ENCODE data around the gene WNT11. TPM values are rescaled to one million over a fixed set of nuclear protein-coding genes. Genes with fewer than 3 reads are reported as not detected.

WNT11 gene
- total RNA-seq: 10 to 100 TPM in 1 of 4 donors, 1 to 10 TPM in 3; 4.2 to 11.4 (median 7.4) TPM

GRCh38 chr11:76206327-76207081, at the start of gene WNT11:
WNT11 (minus strand) TSS chr11:76206502; CDS start chr11:76206407, 95 bp downstream.
- DNase-seq (ENCODE audit: low spot score in 2 of 2): peak in 1 of 2 donors; percentile 92
- H3K4me3 ChIP-seq (ENCODE audit: low read depth, poor library complexity, severe bottlenecking): peak within 1 kb of the TSS; percentile 31
- intact Hi-C loops (cut with DNase I; ENCODE audit: low total_unique reads): no loop called here
- no peak for TF ChIP-seq POLR2A (IDR thresholded peaks at IDR 0.05)
- no peak for TF ChIP-seq CTCF (IDR thresholded peaks at IDR 0.05)
- WGBS, 2 donors: 0% methylated on average over 27 to 46 of the region's 80 CpGs

- intact Hi-C loops (cut with DNase I; ENCODE audit: low total_unique reads): no loop called here
- no peak overlapping the region for H3K4me3 ChIP-seq (ENCODE audit: low read depth, poor library complexity, severe bottlenecking)
- DNase-seq (ENCODE audit: low spot score in 2 of 2): no peak
- TF ChIP-seq POLR2A (IDR thresholded peaks at IDR 0.05) (no peak), CTCF (IDR thresholded peaks at IDR 0.05) (no peak)
- 86 to 91% methylated on average over 7 to 9 of the region's 9 CpGs for WGBS, 2 donors
Observed at GRCh38 chr11:76253416-76253815, 47.1 kb upstream of the WNT11 start.

GRCh38 chr11:76252631-76253070, 46.3 kb upstream of the WNT11 start:
- 67 to 78% methylated on average over 9 of the region's 9 CpGs for WGBS, 2 donors
- TF ChIP-seq POLR2A (IDR thresholded peaks at IDR 0.05) (no peak), CTCF (IDR thresholded peaks at IDR 0.05) (no peak)
- no peak overlapping the region for H3K4me3 ChIP-seq (ENCODE audit: low read depth, poor library complexity, severe bottlenecking)
- intact Hi-C loops (cut with DNase I; ENCODE audit: low total_unique reads): no loop called here
- no peak for DNase-seq (ENCODE audit: low spot score in 2 of 2)

- no peak for TF ChIP-seq CTCF (IDR thresholded peaks at IDR 0.05)
- no peak for TF ChIP-seq POLR2A (IDR thresholded peaks at IDR 0.05)
- peak; percentile 42 to 83 for DNase-seq (ENCODE audit: low spot score in 2 of 2)
- 18 to 53% methylated on average over 2 of the region's 2 CpGs for WGBS, 2 donors
- H3K4me3 ChIP-seq (ENCODE audit: low read depth, poor library complexity, severe bottlenecking): no peak overlapping the region
- intact Hi-C loops (cut with DNase I; ENCODE audit: low total_unique reads): loop anchor here (2.0 kb wide), 1 partner anchor 45 kb away; no protein-coding TSS in a partner anchor
Observed at GRCh38 chr11:76251576-76251975, 45.3 kb upstream of the WNT11 start.

- DNase-seq (ENCODE audit: low spot score in 2 of 2): no peak
- no peak overlapping the region for H3K4me3 ChIP-seq (ENCODE audit: low read depth, poor library complexity, severe bottlenecking)
- WGBS, 2 donors: 53 to 100% methylated on average over 1 to 3 of the region's 3 CpGs
- no peak for TF ChIP-seq POLR2A (IDR thresholded peaks at IDR 0.05)
- TF ChIP-seq CTCF (IDR thresholded peaks at IDR 0.05): no peak
- intact Hi-C loops (cut with DNase I; ENCODE audit: low total_unique reads): loop anchor here (2.0 kb wide), 1 partner anchor 46 kb away; no protein-coding TSS in a partner anchor
Observed at GRCh38 chr11:76251226-76251575, 44.9 kb upstream of the WNT11 start.
